IMR-90 (cell line): ENCODE results near the gene PHEX. TPM values are rescaled to one million over a fixed set of nuclear protein-coding genes. Genes with fewer than 3 reads are reported as not detected.
A peak's percentile ranks its signal among the peaks of the same experiment; 100 is the strongest.

Source experiments
- ATAC-seq: fragments of 200-7000 bp; cut with Tn5 transposase; 2 replicates; pipeline ENCODE4 v1.9.1; 2020; ENCODE audit warnings: low read depth, mild to moderate bottlenecking, moderate library complexity
- BruUV-seq: library from RNA; stranded (reverse); fragments of 400-500 nt; replicated peaks from 2 replicates; lab custom pipeline; 2021; lab: Mats Ljungman, UMichigan
- CTCF ChIA-PET: fragments of 300-600 bp; formaldehyde crosslinking; extraction: SDS; loops from one replicate; lab custom pipeline; 2021; ENCODE audit warnings: antibody characterized with exemption; lab: Yijun Ruan, JAX
- POLR2A ChIA-PET: fragments of 300-600 bp; sonication (Branson Sonifier 250); formaldehyde crosslinking; loops from one replicate; lab custom pipeline; 2022; ENCODE audit warnings: antibody characterized with exemption; ENCODE audit not compliant: unreplicated experiment; lab: Charles Lee
- DNase-seq: peaks from one replicate; pipeline ENCODE4 v3.0.0; 2013
- H2AFZ ChIP-seq: replicated peaks from 2 replicates; pipeline ENCODE3; 2013; ENCODE audit warnings: low read length, mild to moderate bottlenecking; ENCODE audit not compliant: poor library complexity
- H2AK5ac ChIP-seq: 2 replicates; pipeline ENCODE4 v1.6.1; 2013; ENCODE audit warnings: low read depth, low read length, inconsistent platforms
- H2AK9ac ChIP-seq: replicated peaks from 2 replicates; pipeline ENCODE3; 2013; ENCODE audit warnings: mild to moderate bottlenecking, low read depth, low read length, moderate library complexity; ENCODE audit not compliant: poor library complexity
- H2BK120ac ChIP-seq: 2 replicates; pipeline ENCODE4 v1.6.1; 2013; ENCODE audit warnings: low read depth, low read length, inconsistent platforms
- H2BK15ac ChIP-seq: 3 replicates; pipeline ENCODE4 v1.6.1; 2013; ENCODE audit warnings: low read depth, low read length, inconsistent platforms
- H2BK20ac ChIP-seq: 2 replicates; pipeline ENCODE4 v1.6.1; 2013; ENCODE audit warnings: low read depth, mild to moderate bottlenecking, inconsistent platforms, low read length, moderate library complexity
- H2BK5ac ChIP-seq: 2 replicates; pipeline ENCODE4 v1.6.1; 2013; ENCODE audit warnings: mild to moderate bottlenecking, low read depth, low read length, inconsistent platforms; ENCODE audit not compliant: poor library complexity, severe bottlenecking
- H3K14ac ChIP-seq: replicated peaks from 2 replicates; pipeline ENCODE4 v1.6.1; 2013; ENCODE audit warnings: low read depth, low read length, inconsistent platforms
- H3K18ac ChIP-seq: 2 replicates; pipeline ENCODE4 v1.6.1; 2013; ENCODE audit warnings: low read depth, low read length, control low read depth
- H3K23ac ChIP-seq: 2 replicates; pipeline ENCODE4 v1.6.1; 2013; ENCODE audit warnings: low read depth, low read length, inconsistent platforms
- H3K27ac ChIP-seq: 2 replicates; pipeline ENCODE4 v1.5.1; 2013; ENCODE audit warnings: mild to moderate bottlenecking, control low read depth, low read length; ENCODE audit not compliant: insufficient read depth
- H3K27me3 ChIP-seq: 2 replicates; pipeline ENCODE4 v1.6.1; 2013; ENCODE audit warnings: low read length; ENCODE audit not compliant: control insufficient read depth, insufficient read depth
- H3K36me3 ChIP-seq: 2 replicates; pipeline ENCODE4 v1.6.1; 2013; ENCODE audit warnings: low read length, mixed read lengths; ENCODE audit not compliant: control insufficient read depth, insufficient read depth
- H3K4ac ChIP-seq: 2 replicates; pipeline ENCODE4 v1.6.1; 2013; ENCODE audit warnings: low read depth, low read length, inconsistent platforms
- H3K4me1 ChIP-seq: 2 replicates; pipeline ENCODE4 v1.6.1; 2013; ENCODE audit warnings: low read length, mixed read lengths; ENCODE audit not compliant: control insufficient read depth, insufficient read depth
- H3K4me2 ChIP-seq: 2 replicates; pipeline ENCODE4 v1.6.1; 2013; ENCODE audit warnings: low read depth, mild to moderate bottlenecking, control low read depth, low read length, moderate library complexity
- H3K4me3 ChIP-seq: 2 replicates; pipeline ENCODE4 v1.5.1; 2013; ENCODE audit warnings: low read depth, mild to moderate bottlenecking, control low read depth, low read length, moderate library complexity; ENCODE audit not compliant: insufficient read depth
- H3K56ac ChIP-seq: 2 replicates; pipeline ENCODE4 v1.6.1; 2013; ENCODE audit warnings: low read length, inconsistent platforms; ENCODE audit not compliant: insufficient read depth; ENCODE audit errors: extremely low read depth
- H3K79me1 ChIP-seq, 2 experiments: 2 replicates each; pipeline ENCODE4 v1.6.1; 2013; ENCODE audit warnings: low read length in 2 of 2, inconsistent platforms in 1 of 2, low read depth in 1 of 2
- H3K9ac ChIP-seq: 2 replicates; pipeline ENCODE4 v1.6.1; 2013; ENCODE audit warnings: low read depth, low read length, control low read depth
- H3K9me1 ChIP-seq: 2 replicates; pipeline ENCODE4 v1.6.1; 2013; ENCODE audit warnings: low read length, inconsistent platforms; ENCODE audit not compliant: insufficient read depth
- H3K9me3 ChIP-seq: 2 replicates; pipeline ENCODE4 v1.6.1; 2013; ENCODE audit warnings: low read length; ENCODE audit not compliant: control insufficient read depth, insufficient read depth
- H4K20me1 ChIP-seq: 2 replicates; pipeline ENCODE4 v1.6.1; 2013; ENCODE audit warnings: low read length, inconsistent platforms; ENCODE audit not compliant: insufficient read depth
- H4K5ac ChIP-seq: 2 replicates; pipeline ENCODE4 v1.6.1; 2013; ENCODE audit warnings: mild to moderate bottlenecking, low read depth, low read length, control low read depth
- H4K8ac ChIP-seq, 2 experiments: 2 replicates each; pipeline ENCODE4 v1.6.1; 2013; ENCODE audit warnings: low read depth in 2 of 2, low read length in 2 of 2, control low read depth in 1 of 2, inconsistent platforms in 1 of 2
- H4K91ac ChIP-seq: 2 replicates; pipeline ENCODE4 v1.6.1; 2013; ENCODE audit warnings: low read depth, low read length, inconsistent platforms; ENCODE audit not compliant: insufficient read depth
- MAFK ChIP-seq: IDR thresholded peaks from 2 replicates; pipeline ENCODE4 v1.6.1; 2012; ENCODE audit warnings: low read depth, low read length, improper control_type of control experiment
- MAZ ChIP-seq: IDR thresholded peaks from 2 replicates; pipeline ENCODE4 v1.6.1; 2012; ENCODE audit warnings: low read depth, mild to moderate bottlenecking, low read length, improper control_type of control experiment, moderate library complexity, borderline replicate concordance
- RAD21 ChIP-seq: IDR thresholded peaks from 2 replicates; pipeline ENCODE4 v1.6.1; 2012; ENCODE audit warnings: low read length, improper control_type of control experiment
- SMC3 ChIP-seq: fragments of 150-350 bp; IDR thresholded peaks from 2 replicates; pipeline ENCODE4 v1.6.1; 2016; ENCODE audit warnings: low read depth, mild to moderate bottlenecking, antibody characterized with exemption, low read length, moderate library complexity
- WGBS, 2 experiments: methylation state at CpG; one replicate each; pipeline versions ENCODE4 v1.1.5 to v1.1.7; 2013; ENCODE audit warnings: missing lambda C conversion rate in 2 of 2; ENCODE audit not compliant: insufficient read length in 1 of 2; ENCODE audit errors: extremely low coverage in 2 of 2; 5-methylcytosine and 5-hydroxymethylcytosine counted together
- dilution Hi-C: fragments of 300-500 bp; cut with HindIII; formaldehyde crosslinking; loops from one replicate; pipeline ENCODE4 v1.14.3; 2018; ENCODE audit warnings: low sequenced_read_pairs; ENCODE audit not compliant: unreplicated experiment
- in situ Hi-C: fragments of 300-500 bp; cut with MboI; formaldehyde crosslinking; loops from 3 replicates; pipeline ENCODE4 v1.14.3; 2019; ENCODE audit warnings: low sequenced_read_pairs, inconsistent platforms, mixed read lengths
- intact Hi-C: fragments of 100-400 bp; cut with micrococcal nuclease; formaldehyde crosslinking; loops from 2 replicates; pipeline ENCODE4 v1.10.0; 2022
- polyA plus RNA-seq, 3 experiments: library from polyadenylated mRNA; depleted of rRNA; stranded (reverse); fragments of >200 nt; gene quantifications; 2 replicates each; pipeline ENCODE4 v1.2.3, GENCODE V29; 2012; ENCODE audit warnings: low replicate concordance in 1 of 3
- total RNA-seq: library from RNA; depleted of rRNA; stranded (reverse); fragments of >200 nt; gene quantifications from 2 replicates; pipeline ENCODE4 v1.2.3, GENCODE V29; 2012
- TF ChIP-seq, protein P1 (sequence below): conservative IDR thresholded peaks from 2 replicates; pipeline ENCODE4 v1.5.1; 2012; ENCODE audit warnings: mild to moderate bottlenecking, low read depth, low read length, improper control_type of control experiment

The PHEX gene
- total and polyA plus RNA-seq, 2 of the 4 experiments (the other 2 are of a cell fraction), result 0.10 to 0.18 TPM

DNA sequence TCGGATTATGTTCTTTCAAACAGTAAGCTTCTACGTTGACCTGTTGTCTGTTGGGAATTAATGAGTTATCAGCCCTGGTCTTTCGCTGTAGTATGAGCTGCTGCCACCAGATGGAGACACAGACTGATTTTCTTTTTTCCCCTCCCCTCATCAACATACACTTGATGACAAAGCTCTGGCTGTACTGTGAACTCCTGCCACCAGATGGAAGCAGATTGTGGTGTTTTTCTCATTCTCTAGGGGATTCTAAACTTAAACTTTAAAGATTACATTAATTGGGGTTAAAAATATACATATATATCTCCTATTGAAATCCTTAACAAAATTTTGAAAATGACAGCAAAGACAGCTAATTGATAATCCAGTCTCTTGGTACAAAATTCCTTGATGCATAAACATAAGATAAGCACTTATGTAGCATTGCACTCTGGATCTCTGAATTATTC lies 46.8 kb upstream of the PHEX start:
- no peak overlapping the region for H4K8ac ChIP-seq
- dilution Hi-C loops (no loop called here), in situ Hi-C loops (no loop called here), intact Hi-C loops (loop anchor here (1.0 to 5.0 kb wide), 7 partner anchors 151 to 1649 kb away; no protein-coding TSS in a partner anchor)
- H2AK5ac ChIP-seq, result no peak overlapping the region
- H3K36me3 ChIP-seq, result peaks cover 19% of the 10 kb centered on the region
- no peaks in the 10 kb centered on the region for H3K27me3 ChIP-seq
- no peak overlapping the region for H3K56ac ChIP-seq
- H3K14ac ChIP-seq, result no peak overlapping the region
- no peak overlapping the region for H2BK15ac ChIP-seq
- no peak overlapping the region for H2AK9ac ChIP-seq
- H4K91ac ChIP-seq, result no peak overlapping the region
- no peak overlapping the region for H2BK5ac ChIP-seq
- H3K9me3 ChIP-seq, result no peaks in the 10 kb centered on the region
- TF ChIP-seq MAFK (peak; percentile 12; the same call in 1 of the 2 replicates), MAZ (no peak), SMC3 (peak; percentile 89), RAD21 (peak; percentile 86)
- TF ChIP-seq, protein P1, sequence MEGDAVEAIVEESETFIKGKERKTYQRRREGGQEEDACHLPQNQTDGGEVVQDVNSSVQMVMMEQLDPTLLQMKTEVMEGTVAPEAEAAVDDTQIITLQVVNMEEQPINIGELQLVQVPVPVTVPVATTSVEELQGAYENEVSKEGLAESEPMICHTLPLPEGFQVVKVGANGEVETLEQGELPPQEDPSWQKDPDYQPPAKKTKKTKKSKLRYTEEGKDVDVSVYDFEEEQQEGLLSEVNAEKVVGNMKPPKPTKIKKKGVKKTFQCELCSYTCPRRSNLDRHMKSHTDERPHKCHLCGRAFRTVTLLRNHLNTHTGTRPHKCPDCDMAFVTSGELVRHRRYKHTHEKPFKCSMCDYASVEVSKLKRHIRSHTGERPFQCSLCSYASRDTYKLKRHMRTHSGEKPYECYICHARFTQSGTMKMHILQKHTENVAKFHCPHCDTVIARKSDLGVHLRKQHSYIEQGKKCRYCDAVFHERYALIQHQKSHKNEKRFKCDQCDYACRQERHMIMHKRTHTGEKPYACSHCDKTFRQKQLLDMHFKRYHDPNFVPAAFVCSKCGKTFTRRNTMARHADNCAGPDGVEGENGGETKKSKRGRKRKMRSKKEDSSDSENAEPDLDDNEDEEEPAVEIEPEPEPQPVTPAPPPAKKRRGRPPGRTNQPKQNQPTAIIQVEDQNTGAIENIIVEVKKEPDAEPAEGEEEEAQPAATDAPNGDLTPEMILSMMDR, result peak; percentile 99
- H3K9ac ChIP-seq, result no peak overlapping the region
- ChIA-PET POLR2A (no interaction called here), CTCF (interaction anchor here (0.6 to 2.3 kb wide), 24 partner anchors 9 to 1917 kb away, joined by 3 to 11 read pairs (median 4); no protein-coding TSS in a partner anchor)
- ATAC-seq (peak; percentile 97), DNase-seq (peak; percentile 82)
- no peak overlapping the region for H3K18ac ChIP-seq
- H2BK20ac ChIP-seq, result no peak overlapping the region
- H2BK120ac ChIP-seq, result no peak overlapping the region
- 0 out of 2 replicates have a peak, but pooled peaks cover 2% of the 10 kb centered on the region for H3K4me1 ChIP-seq
- H3K79me1 ChIP-seq, result peaks cover 0 to 4% of the 10 kb centered on the region in 2 experiments; a peak in 3 of 4 replicates
- WGBS, 2 experiments, result 20% methylated on average over 1 of the region's 3 CpGs; no CpG with 5 or more reads in 1 of the 2 experiments
- no peaks in the 10 kb centered on the region; the same call in 1 of the 2 replicates for H4K20me1 ChIP-seq
- H3K4ac ChIP-seq, result no peak overlapping the region
- H2AFZ ChIP-seq, result no peak overlapping the region
- H3K27ac ChIP-seq, result no peak overlapping the region
- no peak overlapping the region for H3K4me3 ChIP-seq
- BruUV-seq, result no TSS peak
- no peaks in the 10 kb centered on the region for H3K9me1 ChIP-seq
- H4K5ac ChIP-seq, result no peak overlapping the region
- no peak overlapping the region for H3K23ac ChIP-seq
- H3K4me2 ChIP-seq, result no peak overlapping the region
